CD4-positive, CD25-positive, alpha-beta regulatory T cell (primary cell): ENCODE results near the gene P2RX6. TPM values are rescaled to one million over a fixed set of nuclear protein-coding genes. Genes with fewer than 3 reads are reported as not detected.
"Not testable (repeated sequence)": the region's sequence is repeated elsewhere in the genome, so short reads cannot be mapped to it uniquely, and the experiment has no call there.

Experiments
- ATAC-seq, 2 donors: fragments of 150-1000 bp; cut with Tn5 transposase; one replicate each; pipeline ENCODE4 v1.10.0; 2021; ENCODE audit warnings: low read depth in 2 of 2, moderate number of reproducible peaks in 2 of 2, moderate library complexity in 1 of 2
- DNase-seq, 3 donors: peaks; one replicate each; pipeline versions ENCODE4 v3.0.0 to v3.0.0-alpha.2; 2012 to 2022; ENCODE audit warnings: mixed read lengths in 1 of 3
- H3K27ac ChIP-seq: one replicate; pipeline ENCODE4 v1.7.0; 2013; ENCODE audit warnings: mild to moderate bottlenecking, low read length; ENCODE audit not compliant: insufficient read depth, poor library complexity, severe bottlenecking
- H3K27me3 ChIP-seq: one replicate; pipeline ENCODE4 v1.7.0; 2013; ENCODE audit warnings: low read length; ENCODE audit not compliant: control insufficient read depth, insufficient read depth
- H3K36me3 ChIP-seq: one replicate; pipeline ENCODE4 v1.7.0; 2013; ENCODE audit warnings: mild to moderate bottlenecking, low read length, moderate library complexity; ENCODE audit not compliant: control insufficient read depth, insufficient read depth
- H3K4me1 ChIP-seq: 2 replicates; pipeline ENCODE4 v1.7.0; 2013; ENCODE audit warnings: mild to moderate bottlenecking, low read length; ENCODE audit not compliant: insufficient read depth, control insufficient read depth, poor library complexity, severe bottlenecking
- H3K4me3 ChIP-seq: one replicate; pipeline ENCODE4 v1.7.0; 2013; ENCODE audit warnings: low read depth, mild to moderate bottlenecking, low read length, moderate library complexity
- H3K9me3 ChIP-seq, 2 experiments: 1 replicate in 1 of 2; 2 replicates in 1 of 2; pipeline ENCODE4 v1.7.0; 2013; ENCODE audit warnings: low read length in 2 of 2, mild to moderate bottlenecking in 1 of 2, moderate library complexity in 1 of 2; ENCODE audit not compliant: control insufficient read depth in 2 of 2
- H3K27ac Mint-ChIP-seq, 3 donors: one replicate each; pipeline ENCODE4 v1.8.0; 2020 to 2022; ENCODE audit warnings: mild to moderate bottlenecking in 3 of 3, mixed read lengths in 3 of 3, moderate library complexity in 2 of 3
- H3K27me3 Mint-ChIP-seq: one replicate; pipeline ENCODE4 v1.8.0; 2022; ENCODE audit warnings: mild to moderate bottlenecking, mixed read lengths
- H3K36me3 Mint-ChIP-seq: one replicate; pipeline ENCODE4 v1.8.0; 2020; ENCODE audit warnings: mixed read lengths
- H3K4me1 Mint-ChIP-seq, 4 donors: one replicate each; pipeline ENCODE4 v1.8.0; 2020 to 2022; ENCODE audit warnings: mixed read lengths in 4 of 4, mild to moderate bottlenecking in 1 of 4
- H3K4me3 Mint-ChIP-seq, 4 donors: one replicate each; pipeline ENCODE4 v1.8.0; 2020 to 2022; ENCODE audit warnings: mild to moderate bottlenecking in 4 of 4, mixed read lengths in 4 of 4, moderate library complexity in 3 of 4
- H3K9me3 Mint-ChIP-seq, 7 donors: one replicate each; pipeline ENCODE4 v1.8.0; 2020 to 2022; ENCODE audit warnings: mixed read lengths in 7 of 7, mild to moderate bottlenecking in 3 of 7, moderate library complexity in 2 of 7
- polyA plus RNA-seq, 4 donors: library from polyadenylated mRNA; unstranded; fragments of 300-500 nt; fragmentation: Illumina TruSeq; gene quantifications; one replicate each; pipeline ENCODE4 v1.2.3, GENCODE V29; 2021
- total RNA-seq: library from RNA; stranded (reverse); gene quantifications from one replicate; pipeline ENCODE4 v1.2.3, GENCODE V29; 2022

P2RX6 gene
- total and polyA plus RNA-seq, 5 donors from 2014 or later = 0.10 to 0.59 TPM; not detected in 3

DNA sequence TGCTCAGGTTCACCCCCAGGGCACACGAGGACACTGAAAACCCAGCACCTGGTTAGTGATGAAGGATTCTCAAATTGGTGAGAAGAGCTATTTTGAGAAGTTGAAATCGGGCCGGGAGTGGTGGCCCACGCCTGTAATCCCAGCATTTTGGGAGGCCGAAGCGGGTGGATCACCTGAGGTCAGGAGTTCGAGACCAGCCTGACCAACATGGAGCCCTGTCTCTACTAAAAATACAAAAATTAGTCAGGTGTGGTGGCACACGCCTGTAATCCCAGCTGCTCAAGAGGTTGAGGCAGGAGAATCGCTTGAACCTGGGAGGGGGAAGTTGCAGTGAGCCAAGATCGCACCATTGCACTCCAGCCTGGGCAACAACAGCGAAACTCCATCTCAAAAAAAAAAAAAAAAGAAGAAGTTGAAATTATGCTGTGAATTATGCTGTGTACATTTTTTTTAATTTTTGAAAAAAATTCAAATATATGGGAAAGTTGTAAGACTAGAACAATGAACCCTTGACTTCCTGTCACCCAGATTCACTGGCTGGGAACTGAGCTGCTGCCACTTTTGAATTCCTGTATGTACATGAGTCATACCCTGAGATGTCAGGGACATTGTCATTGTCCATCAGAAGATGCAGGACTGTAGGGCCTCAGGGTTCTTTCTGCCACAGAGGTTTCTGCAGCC is 42.8 kb upstream of the P2RX6 start:
- H3K4me1 Mint-ChIP-seq, H3K4me1 ChIP-seq, H3K9me3 Mint-ChIP-seq, H3K27me3 ChIP-seq, ATAC-seq, DNase-seq, H3K27ac ChIP-seq, H3K4me3 ChIP-seq, H3K36me3 ChIP-seq, H3K4me3 Mint-ChIP-seq, H3K9me3 ChIP-seq, H3K27me3 Mint-ChIP-seq, H3K36me3 Mint-ChIP-seq, H3K27ac Mint-ChIP-seq: not testable (repeated sequence)

- no peaks in the 10 kb centered on the region for H3K36me3 Mint-ChIP-seq
- H3K27me3 ChIP-seq = no peaks in the 10 kb centered on the region
- peaks cover 5% of the 10 kb centered on the region for H3K27me3 Mint-ChIP-seq
- H3K36me3 ChIP-seq = no peaks in the 10 kb centered on the region
- peaks cover 0 to 5% (median 0%) of the 10 kb centered on the region in 7 donors for H3K9me3 Mint-ChIP-seq
- no peak overlapping the region for H3K27ac Mint-ChIP-seq
- no peak overlapping the region for H3K27ac ChIP-seq
- H3K4me1 Mint-ChIP-seq = no peaks in the 10 kb centered on the region
- no peaks in the 10 kb centered on the region for H3K9me3 ChIP-seq
- no peak for DNase-seq
- H3K4me1 ChIP-seq = no peaks in the 10 kb centered on the region
- ATAC-seq = no peak
- H3K4me3 ChIP-seq = no peak overlapping the region
- peak overlapping the region in 1 of 4 donors; percentile 51 for H3K4me3 Mint-ChIP-seq
These were observed 41.9 kb upstream of the P2RX6 start for GRCh38 chr22:20972933-20973577.

DNA sequence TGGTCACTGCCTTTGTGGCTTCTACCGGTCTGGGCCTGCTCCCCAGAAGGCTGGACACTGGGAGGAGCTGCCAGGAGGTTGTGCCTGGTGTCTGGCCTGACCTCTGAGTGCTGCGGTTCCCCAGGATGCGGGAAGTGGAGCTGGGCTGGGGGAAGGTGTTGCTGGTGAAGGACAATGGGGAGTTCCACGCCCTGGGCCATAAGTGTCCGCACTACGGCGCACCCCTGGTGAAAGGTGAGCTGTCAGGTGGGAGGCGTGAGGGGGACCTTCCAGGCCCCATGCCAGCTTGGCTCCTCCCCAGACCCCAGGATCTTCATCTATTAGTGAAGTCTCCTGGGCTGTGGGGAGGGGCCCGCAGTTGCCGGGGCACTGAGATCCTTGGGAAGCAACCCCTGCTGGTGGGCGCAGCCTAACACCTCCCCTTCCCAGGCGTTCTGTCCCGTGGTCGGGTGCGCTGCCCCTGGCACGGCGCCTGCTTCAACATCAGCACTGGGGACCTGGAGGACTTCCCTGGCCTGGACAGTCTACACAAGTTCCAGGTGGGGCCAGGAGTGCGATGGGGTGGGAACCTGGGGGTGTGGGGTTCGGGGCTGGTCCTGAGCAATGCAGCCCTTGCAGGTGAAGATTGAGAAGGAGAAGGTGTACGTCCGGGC is 41.2 kb upstream of the P2RX6 start:
- peaks cover 0 to 1% (median 0%) of the 10 kb centered on the region in 4 donors for H3K4me1 Mint-ChIP-seq
- peaks cover 5% of the 10 kb centered on the region for H3K27me3 Mint-ChIP-seq
- H3K27ac Mint-ChIP-seq = no peak overlapping the region
- DNase-seq = no peak
- peaks cover 0 to 5% (median 0%) of the 10 kb centered on the region in 7 donors for H3K9me3 Mint-ChIP-seq
- Histone ChIP-seq H3K27ac (no peak overlapping the region), H3K27me3 (no peaks in the 10 kb centered on the region), H3K4me3 (no peak overlapping the region), H3K36me3 (no peaks in the 10 kb centered on the region), H3K9me3 (peaks cover 0 to 6% of the 10 kb centered on the region in 2 experiments), H3K4me1 (no peaks in the 10 kb centered on the region)
- no peak overlapping the region for H3K4me3 Mint-ChIP-seq
- no peaks in the 10 kb centered on the region for H3K36me3 Mint-ChIP-seq
- ATAC-seq = no peak

DNA sequence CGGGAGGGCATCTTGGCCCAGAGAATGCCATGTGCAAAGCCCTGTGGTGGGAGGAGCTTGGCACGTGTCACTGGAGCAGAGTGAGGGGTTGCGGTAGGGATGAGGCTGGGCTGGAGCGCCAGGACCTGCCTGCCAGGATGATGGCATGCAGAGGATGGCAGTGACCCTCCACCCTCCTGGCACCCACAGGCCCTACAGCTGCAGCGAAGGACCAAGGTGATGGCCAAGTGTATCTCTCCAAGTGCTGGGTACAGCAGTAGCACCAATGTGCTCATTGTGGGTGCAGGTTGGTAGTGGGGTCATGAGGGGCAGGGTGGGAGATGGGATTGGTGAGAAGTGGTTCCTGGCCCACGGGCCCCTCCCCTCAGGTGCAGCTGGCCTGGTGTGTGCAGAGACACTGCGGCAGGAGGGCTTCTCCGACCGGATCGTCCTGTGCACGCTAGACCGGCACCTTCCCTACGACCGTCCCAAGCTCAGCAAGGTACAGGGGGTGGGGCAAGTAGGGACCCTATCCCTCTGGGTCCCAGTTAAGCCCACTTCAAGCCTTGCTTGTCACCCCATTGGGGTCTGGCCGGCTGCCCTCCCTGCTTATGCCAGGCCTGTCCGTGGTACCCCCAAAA is 40.5 kb upstream of the P2RX6 start:
- H3K4me3 Mint-ChIP-seq = no peak overlapping the region
- no peaks in the 10 kb centered on the region for H3K36me3 ChIP-seq
- peaks cover 5% of the 10 kb centered on the region for H3K27me3 Mint-ChIP-seq
- H3K27ac ChIP-seq = no peak overlapping the region
- H3K4me1 Mint-ChIP-seq = peaks cover 0 to 8% (median 1%) of the 10 kb centered on the region in 4 donors
- no peak overlapping the region for H3K27ac Mint-ChIP-seq
- peaks cover 0 to 9% of the 10 kb centered on the region in 2 experiments for H3K9me3 ChIP-seq
- H3K27me3 ChIP-seq = no peaks in the 10 kb centered on the region
- H3K36me3 Mint-ChIP-seq = no peaks in the 10 kb centered on the region
- DNase-seq (no peak), ATAC-seq (no peak)
- H3K4me1 ChIP-seq = no peaks in the 10 kb centered on the region
- H3K9me3 Mint-ChIP-seq = peaks cover 0 to 5% (median 0%) of the 10 kb centered on the region in 7 donors
- no peak overlapping the region for H3K4me3 ChIP-seq

DNA sequence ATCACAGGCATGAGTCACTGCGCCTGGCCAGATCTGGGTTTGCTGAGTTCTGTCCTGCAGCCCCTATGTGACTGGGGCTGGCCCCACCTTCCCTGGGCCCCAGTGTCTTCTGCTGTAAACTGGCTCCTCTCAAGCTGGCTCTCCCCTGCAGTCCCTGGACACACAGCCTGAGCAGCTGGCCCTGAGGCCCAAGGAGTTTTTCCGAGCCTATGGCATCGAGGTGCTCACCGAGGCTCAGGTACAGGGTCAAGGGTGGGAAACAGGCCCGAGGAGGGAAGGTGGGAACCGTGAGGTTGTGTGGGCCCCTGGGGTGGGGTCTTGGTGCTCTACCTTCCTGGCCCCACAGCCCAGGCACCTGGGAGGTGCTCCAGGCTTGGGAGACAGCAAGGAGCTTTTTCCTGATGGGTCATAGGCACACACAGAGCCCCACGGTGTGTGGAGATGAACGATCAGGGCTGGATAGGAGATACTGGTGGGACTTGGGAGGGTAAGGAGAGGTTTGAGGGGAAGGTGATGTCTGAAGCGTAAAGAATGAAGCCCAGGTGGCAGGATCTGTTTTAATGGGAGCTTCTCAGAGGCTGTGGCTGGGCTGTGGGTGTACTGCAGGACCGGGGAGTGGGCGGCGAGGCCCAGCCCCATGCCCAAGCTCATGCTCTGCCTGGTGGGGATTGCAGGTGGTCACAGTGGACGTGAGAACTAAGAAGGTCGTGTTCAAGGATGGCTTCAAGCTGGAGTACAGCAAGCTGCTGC is 39.2 kb upstream of the P2RX6 start:
- DNase-seq (no peak), ATAC-seq (no peak)
- H3K27me3 ChIP-seq = no peaks in the 10 kb centered on the region
- no peaks in the 10 kb centered on the region for H3K36me3 Mint-ChIP-seq
- H3K4me1 Mint-ChIP-seq = peaks cover 0 to 21% (median 5%) of the 10 kb centered on the region in 4 donors
- no peak overlapping the region for H3K27ac ChIP-seq
- H3K27me3 Mint-ChIP-seq = no peaks in the 10 kb centered on the region
- H3K4me1 ChIP-seq = peaks cover 3% of the 10 kb centered on the region
- H3K27ac Mint-ChIP-seq = no peak overlapping the region
- H3K4me3 ChIP-seq = no peak overlapping the region
- H3K9me3 Mint-ChIP-seq = peaks cover 0 to 7% (median 0%) of the 10 kb centered on the region in 7 donors
- no peaks in the 10 kb centered on the region for H3K36me3 ChIP-seq
- no peak overlapping the region for H3K4me3 Mint-ChIP-seq
- H3K9me3 ChIP-seq = peaks cover 0 to 9% of the 10 kb centered on the region in 2 experiments

DNA sequence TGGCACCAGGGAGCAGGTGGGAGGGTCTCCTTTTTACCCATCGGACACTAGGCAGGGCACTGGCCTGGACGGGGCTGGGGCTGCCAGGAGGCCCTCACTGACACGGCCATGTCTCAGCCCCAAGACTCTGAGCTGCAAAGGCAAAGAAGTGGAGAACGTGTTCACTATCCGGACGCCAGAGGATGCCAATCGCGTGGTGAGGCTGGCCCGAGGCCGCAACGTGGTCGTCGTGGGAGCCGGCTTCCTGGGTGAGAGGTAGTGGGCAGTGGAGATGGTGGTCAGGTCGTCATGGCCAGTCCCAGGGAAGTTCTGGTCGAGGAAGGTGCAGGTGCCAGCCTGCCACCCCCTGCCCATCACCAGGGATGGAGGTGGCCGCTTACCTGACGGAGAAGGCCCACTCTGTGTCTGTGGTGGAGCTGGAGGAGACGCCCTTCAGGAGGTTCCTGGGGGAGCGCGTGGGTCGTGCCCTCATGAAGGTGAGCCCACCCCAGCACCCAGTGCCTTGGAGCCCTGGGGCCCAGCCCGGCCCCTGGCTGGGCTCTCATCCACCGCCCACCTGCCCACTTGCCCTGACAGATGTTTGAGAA is 38.6 kb upstream of the P2RX6 start:
- H3K27ac Mint-ChIP-seq = no peak overlapping the region
- no peak overlapping the region for H3K4me3 Mint-ChIP-seq
- no peaks in the 10 kb centered on the region for H3K36me3 Mint-ChIP-seq

GRCh38 chr22:20977019-20977418 is 37.9 kb upstream of the P2RX6 start:
- no peak for DNase-seq
- ATAC-seq = no peak
- H3K9me3 Mint-ChIP-seq = peaks cover 0 to 7% (median 0%) of the 10 kb centered on the region in 7 donors
- no peak overlapping the region for H3K4me3 Mint-ChIP-seq
- no peaks in the 10 kb centered on the region for H3K36me3 ChIP-seq
- no peaks in the 10 kb centered on the region for H3K27me3 Mint-ChIP-seq
- no peak overlapping the region for H3K27ac ChIP-seq
- peaks cover 0 to 31% (median 12%) of the 10 kb centered on the region in 4 donors for H3K4me1 Mint-ChIP-seq
- H3K36me3 Mint-ChIP-seq = no peaks in the 10 kb centered on the region
- peaks cover 13% of the 10 kb centered on the region for H3K4me1 ChIP-seq
- no peak overlapping the region for H3K27ac Mint-ChIP-seq
- H3K4me3 ChIP-seq = no peak overlapping the region
- no peaks in the 10 kb centered on the region for H3K27me3 ChIP-seq
- H3K9me3 ChIP-seq = peaks cover 0 to 9% of the 10 kb centered on the region in 2 experiments

More for the DNA sequence above, 38.6 kb upstream of the P2RX6 start:
- Histone ChIP-seq H3K4me1 (peaks cover 8% of the 10 kb centered on the region), H3K27me3 (no peaks in the 10 kb centered on the region), H3K36me3 (no peaks in the 10 kb centered on the region), H3K9me3 (peaks cover 0 to 9% of the 10 kb centered on the region in 2 experiments), H3K4me3 (no peak overlapping the region), H3K27ac (no peak overlapping the region)
- Mint-ChIP-seq H3K4me1 (peaks cover 0 to 28% (median 10%) of the 10 kb centered on the region in 4 donors), H3K27me3 (no peaks in the 10 kb centered on the region), H3K9me3 (peaks cover 0 to 7% (median 0%) of the 10 kb centered on the region in 7 donors)
- DNase-seq (no peak), ATAC-seq (no peak)
